GM21515 (cell line): ENCODE data around the gene PDE11A.

Experiments used
- ATAC-seq: cut with Tn5 transposase; IDR thresholded peaks from one replicate; pipeline ENCODE4 v1.9.1; 2021; ENCODE audit not compliant: unreplicated experiment

Gene PDE11A

GRCh38 chr2:177606636-177607035, 465.9 kb downstream of the PDE11A start:
- no peak for ATAC-seq

GRCh38 chr2:177604271-177605065, 468.1 kb downstream of the PDE11A start:
- no peak for ATAC-seq

GRCh38 chr2:177603768-177604167, 468.8 kb downstream of the PDE11A start:
- ATAC-seq, result no peak

- ATAC-seq, result no peak
Observed at GRCh38 chr2:177603181-177603580, 469.4 kb downstream of the PDE11A start.

- no peak for ATAC-seq
Observed at GRCh38 chr2:177602611-177603164, 469.9 kb downstream of the PDE11A start.

GRCh38 chr2:177600917-177601316, 471.7 kb downstream of the PDE11A start:
- ATAC-seq, result no peak

- ATAC-seq, result no peak
Observed at GRCh38 chr2:177599956-177600355, 472.6 kb downstream of the PDE11A start.

GRCh38 chr2:177599139-177599688, 473.4 kb downstream of the PDE11A start:
- ATAC-seq, result no peak

- ATAC-seq, result no peak
Observed at GRCh38 chr2:177598326-177599138, 474.0 kb downstream of the PDE11A start.

GRCh38 chr2:177597759-177598158, 474.8 kb downstream of the PDE11A start:
- ATAC-seq, result no peak

GRCh38 chr2:177596866-177597265, 475.7 kb downstream of the PDE11A start:
- ATAC-seq, result no peak

GRCh38 chr2:177595126-177595845, 477.3 kb downstream of the PDE11A start:
- no peak for ATAC-seq

- ATAC-seq, result no peak
Observed at GRCh38 chr2:177593402-177593801, 479.2 kb downstream of the PDE11A start.

GRCh38 chr2:177592945-177593344, 479.6 kb downstream of the PDE11A start:
- ATAC-seq, result no peak

- no peak for ATAC-seq
Observed at GRCh38 chr2:177592397-177592796, 480.2 kb downstream of the PDE11A start.

- no peak for ATAC-seq
Observed at GRCh38 chr2:177589186-177589585, 483.4 kb downstream of the PDE11A start.

GRCh38 chr2:177588671-177589070, 483.9 kb downstream of the PDE11A start:
- ATAC-seq, result no peak

- no peak for ATAC-seq
Observed at GRCh38 chr2:177587371-177587770, 485.2 kb downstream of the PDE11A start.

GRCh38 chr2:177586154-177586553, 486.4 kb downstream of the PDE11A start:
- ATAC-seq, result no peak

- ATAC-seq, result no peak
Observed at GRCh38 chr2:177585234-177585863, 487.2 kb downstream of the PDE11A start.
